Fibroblast of villous mesenchyme (primary cell): ENCODE results near the gene TMEM132D. TPM values are rescaled to one million over a fixed set of nuclear protein-coding genes. Genes with fewer than 3 reads are reported as not detected.

Experiments
- DNase-seq: peaks from one replicate; pipeline ENCODE4 v3.0.0-alpha.2; 2010; ENCODE audit warnings: low read depth
- H3K4me3 ChIP-seq: 2 replicates; pipeline ENCODE4 v1.5.1; 2011; ENCODE audit warnings: low read depth, mild to moderate bottlenecking, low read length
- CTCF ChIP-seq: IDR thresholded peaks from 2 replicates; pipeline ENCODE4 v1.5.1; 2012; ENCODE audit warnings: low read depth, mild to moderate bottlenecking, low read length; ENCODE audit not compliant: insufficient read depth
- total RNA-seq: library from RNA; depleted of rRNA; stranded (reverse); fragments of >200 nt; gene quantifications from 2 replicates; pipeline ENCODE4 v1.2.3, GENCODE V29; 2012

TMEM132D gene
- total RNA-seq, 1 donor: not detected

- no peak for DNase-seq
- H3K4me3 ChIP-seq: no peak overlapping the region
- no peak for TF ChIP-seq CTCF
Observed at GRCh38 chr12:129470196-129470595, 433.6 kb downstream of the TMEM132D start.

- no peak overlapping the region for H3K4me3 ChIP-seq
- TF ChIP-seq CTCF: no peak
- no peak for DNase-seq
Observed at GRCh38 chr12:129467726-129468125, 436.1 kb downstream of the TMEM132D start.

DNA sequence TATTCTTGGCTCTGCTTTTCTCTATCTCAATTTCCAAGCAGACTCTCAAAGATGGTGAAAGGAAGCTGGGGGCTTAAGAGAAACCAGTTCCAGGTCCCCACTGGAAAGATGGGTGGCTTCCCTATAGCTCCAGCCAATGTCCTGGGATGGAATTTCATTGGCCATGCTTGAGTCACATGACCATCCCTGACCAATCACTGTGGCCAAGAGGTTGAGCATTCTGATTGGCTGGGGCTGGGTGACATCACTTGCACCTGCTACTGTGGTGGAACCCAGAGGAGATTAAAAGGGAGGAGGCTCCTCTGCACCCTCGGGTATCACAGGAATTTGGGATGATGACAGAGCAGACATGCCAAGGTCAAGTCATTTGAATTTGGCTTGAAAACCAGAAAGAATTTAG lies 436.5 kb downstream of the TMEM132D start:
- no peak overlapping the region for H3K4me3 ChIP-seq
- TF ChIP-seq CTCF: no peak
- no peak for DNase-seq

GRCh38 chr12:129466499-129466898 lies 437.3 kb downstream of the TMEM132D start:
- no peak for TF ChIP-seq CTCF
- DNase-seq: no peak
- no peak overlapping the region for H3K4me3 ChIP-seq

DNA sequence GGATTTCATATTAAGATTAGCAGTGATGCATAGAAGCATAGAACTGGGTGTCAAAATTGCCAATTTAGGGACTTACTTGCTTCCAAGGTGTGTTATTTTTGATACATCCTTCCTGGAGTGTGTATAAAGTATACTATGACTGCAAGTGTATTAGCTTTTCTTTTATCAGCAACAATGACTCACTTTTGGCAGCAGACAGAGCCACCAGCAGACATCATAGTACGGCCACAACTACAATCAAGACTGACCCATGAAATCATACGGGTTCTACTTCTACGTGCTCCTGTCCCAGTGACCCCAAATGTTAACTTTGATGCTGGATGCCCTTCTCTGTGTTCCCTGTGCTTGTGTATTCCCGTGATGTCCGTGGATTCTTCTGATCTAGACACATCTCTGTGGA lies 443.9 kb downstream of the TMEM132D start:
- no peak overlapping the region for H3K4me3 ChIP-seq
- no peak for DNase-seq
- no peak for TF ChIP-seq CTCF

DNA sequence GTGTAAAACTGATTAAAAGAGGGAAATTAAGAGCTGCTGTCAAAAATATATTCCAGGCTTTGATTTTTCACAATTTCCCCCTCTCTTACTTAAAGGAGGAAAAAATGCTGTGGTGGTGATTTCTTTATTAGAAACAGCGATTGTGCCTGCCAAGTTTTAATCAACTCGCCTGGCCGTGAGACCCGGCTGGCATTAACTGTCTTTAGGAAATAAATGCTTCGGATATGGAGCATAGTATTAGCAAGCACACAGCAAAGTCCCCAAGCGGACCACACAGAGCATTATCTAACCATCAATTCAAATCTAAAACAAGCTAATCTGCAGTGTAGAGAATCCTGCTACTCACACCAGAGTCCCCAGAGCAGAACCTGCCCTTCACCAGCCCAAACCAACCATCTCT lies 457.1 kb downstream of the TMEM132D start:
- no peak for TF ChIP-seq CTCF
- no peak overlapping the region for H3K4me3 ChIP-seq
- DNase-seq: no peak

- H3K4me3 ChIP-seq: no peak overlapping the region
- no peak for TF ChIP-seq CTCF
- DNase-seq: no peak
Observed at GRCh38 chr12:129440278-129440677, 463.5 kb downstream of the TMEM132D start.
